ENCODE data around the gene SPRYD3.

The SPRYD3 gene

GRCh38 chr12:53094394-53094787 lies 15.2 kb upstream of the SPRYD3 start:
- H3K9me3 ChIP-seq (ENCODE audit: severe bottlenecking), result no peaks in the 10 kb centered on the region
- peaks cover 29% of the 10 kb centered on the region for H3K27me3 ChIP-seq (ENCODE audit: insufficient read depth, low read depth, severe bottlenecking)

GRCh38 chr12:53093777-53094393 lies 14.7 kb upstream of the SPRYD3 start:
- Histone ChIP-seq H3K27ac (no peak overlapping the region), H3K36me3 (no peaks in the 10 kb centered on the region), H3K4me3 (ENCODE audit: low read depth, low read length) (no peak overlapping the region), H3K9me3 (ENCODE audit: severe bottlenecking) (no peaks in the 10 kb centered on the region), H3K27me3 (ENCODE audit: insufficient read depth, low read depth, severe bottlenecking) (peaks cover 29% of the 10 kb centered on the region)
- no peak for DNase-seq
- TF ChIP-seq CTCF (IDR thresholded peaks at IDR 0.05; ENCODE audit: low read depth, low read length), result no peak

More at GRCh38 chr12:53094394-53094787, 15.2 kb upstream of the SPRYD3 start:
- no peak for TF ChIP-seq CTCF (IDR thresholded peaks at IDR 0.05; ENCODE audit: low read depth, low read length)
- Histone ChIP-seq H3K27ac (no peak overlapping the region), H3K36me3 (no peaks in the 10 kb centered on the region), H3K4me3 (ENCODE audit: low read depth, low read length) (no peak overlapping the region)
- no peak for DNase-seq

GRCh38 chr12:53091756-53092155 lies 12.6 kb upstream of the SPRYD3 start:
- H3K4me3 ChIP-seq (ENCODE audit: low read depth, low read length), result no peak overlapping the region
- no peak for TF ChIP-seq CTCF (IDR thresholded peaks at IDR 0.05; ENCODE audit: low read depth, low read length)
- DNase-seq, result no peak

GRCh38 chr12:53090554-53090953 lies 11.4 kb upstream of the SPRYD3 start:
- no peaks in the 10 kb centered on the region for H3K36me3 ChIP-seq
- TF ChIP-seq CTCF (IDR thresholded peaks at IDR 0.05; ENCODE audit: low read depth, low read length), result no peak
- H3K4me3 ChIP-seq (ENCODE audit: low read depth, low read length), result no peak overlapping the region
- H3K27me3 ChIP-seq (ENCODE audit: insufficient read depth, low read depth, severe bottlenecking), result no peaks in the 10 kb centered on the region
- no peak overlapping the region for H3K27ac ChIP-seq
- no peak for DNase-seq
- no peaks in the 10 kb centered on the region for H3K9me3 ChIP-seq (ENCODE audit: severe bottlenecking)

More at GRCh38 chr12:53091756-53092155, 12.6 kb upstream of the SPRYD3 start:
- Histone ChIP-seq H3K27me3 (ENCODE audit: insufficient read depth, low read depth, severe bottlenecking) (peaks cover 7% of the 10 kb centered on the region), H3K27ac (no peak overlapping the region), H3K9me3 (ENCODE audit: severe bottlenecking) (no peaks in the 10 kb centered on the region), H3K36me3 (no peaks in the 10 kb centered on the region)

- H3K36me3 ChIP-seq, result no peaks in the 10 kb centered on the region
- no peak overlapping the region for H3K4me3 ChIP-seq (ENCODE audit: low read depth, low read length)
- no peak for TF ChIP-seq CTCF (IDR thresholded peaks at IDR 0.05; ENCODE audit: low read depth, low read length)
- no peak for DNase-seq
- no peaks in the 10 kb centered on the region for H3K9me3 ChIP-seq (ENCODE audit: severe bottlenecking)
- no peak overlapping the region for H3K27ac ChIP-seq
- no peaks in the 10 kb centered on the region for H3K27me3 ChIP-seq (ENCODE audit: insufficient read depth, low read depth, severe bottlenecking)
Observed at GRCh38 chr12:53090105-53090504, 10.9 kb upstream of the SPRYD3 start.

GRCh38 chr12:53086361-53086760 lies 7.2 kb upstream of the SPRYD3 start:
- TF ChIP-seq CTCF (IDR thresholded peaks at IDR 0.05; ENCODE audit: low read depth, low read length), result no peak
- Histone ChIP-seq H3K27me3 (ENCODE audit: insufficient read depth, low read depth, severe bottlenecking) (no peaks in the 10 kb centered on the region), H3K9me3 (ENCODE audit: severe bottlenecking) (peaks cover 3% of the 10 kb centered on the region), H3K4me3 (ENCODE audit: low read depth, low read length) (no peak overlapping the region; the same call in 1 of the 2 replicates), H3K27ac (peak overlapping the region; percentile 44), H3K36me3 (no peaks in the 10 kb centered on the region)
- no peak for DNase-seq
